Ammon's horn (tissue), 1 donor: ENCODE measurements around the gene NLRP9.

Source experiments
- DNase-seq: peaks from one replicate; pipeline ENCODE4 v3.0.0-alpha.2; 2016; ENCODE audit warnings: low spot score

The NLRP9 gene

DNA sequence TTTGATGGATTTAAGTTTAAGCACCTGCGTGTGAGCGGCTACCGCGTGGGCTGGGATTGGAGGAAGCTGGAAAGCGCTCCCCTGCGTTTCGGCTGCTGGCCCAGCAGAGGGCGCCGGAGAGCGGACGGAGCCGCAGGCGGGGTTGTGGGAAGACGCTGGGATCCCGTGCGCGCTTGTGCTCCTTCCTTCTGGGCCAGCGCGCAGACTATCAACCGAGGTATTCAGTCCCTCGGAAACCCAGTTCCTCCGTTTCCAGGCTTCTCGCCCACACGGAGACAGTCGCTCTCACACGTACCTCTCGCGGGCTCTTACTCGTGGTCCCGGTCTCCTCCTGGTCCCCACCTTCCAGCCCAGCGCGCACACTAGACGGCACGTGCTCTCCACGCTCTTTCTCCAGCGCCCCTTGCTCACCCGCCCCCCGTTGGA, 34.4 kb downstream of the NLRP9 start:
- DNase-seq = peak; percentile 24

DNA sequence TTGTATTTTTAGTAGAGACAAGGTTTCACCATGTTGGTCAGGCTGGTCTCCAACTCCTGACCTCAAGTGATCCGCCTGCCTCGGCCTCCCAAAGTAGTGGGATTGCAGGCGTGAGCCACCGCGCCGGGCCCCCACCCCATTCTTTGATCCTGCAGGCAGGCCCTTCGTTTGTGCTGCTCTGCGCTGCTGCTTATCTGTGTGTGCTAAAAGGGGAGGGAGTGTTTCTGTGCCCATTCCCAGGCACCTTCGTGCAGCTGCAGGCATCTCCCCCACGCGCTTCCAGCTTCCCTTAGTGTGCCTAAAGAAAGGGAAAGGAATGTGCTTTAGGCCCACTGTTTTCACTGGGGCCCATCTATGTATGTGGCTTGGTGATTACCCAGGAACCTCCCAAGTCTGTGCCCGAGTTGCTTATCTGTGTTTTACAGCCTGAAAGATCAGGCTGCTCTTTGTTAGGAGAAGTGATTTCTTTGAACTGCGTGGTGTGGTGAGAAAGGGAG, 36.0 kb downstream of the NLRP9 start:
- no peak for DNase-seq

DNA sequence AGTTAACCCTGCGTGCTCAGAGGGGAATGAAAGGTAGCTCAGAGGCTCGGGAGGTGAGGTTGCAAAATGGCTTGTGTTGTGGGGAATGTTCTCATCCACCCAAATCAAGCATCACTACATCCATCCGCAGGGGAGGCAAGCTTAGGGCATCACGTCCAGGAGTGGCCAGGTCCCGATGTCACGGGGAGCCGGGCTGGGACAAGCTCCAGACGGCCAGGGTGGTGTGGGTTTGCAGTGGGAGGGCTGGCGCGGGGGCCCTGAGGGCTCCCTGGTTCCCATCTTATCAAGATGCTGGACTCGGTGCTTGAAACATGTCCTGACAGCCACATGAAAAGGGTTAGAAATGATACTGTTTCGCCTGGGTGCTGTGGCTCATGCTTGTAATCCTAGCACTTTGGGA, 37.4 kb downstream of the NLRP9 start:
- DNase-seq = no peak

DNA sequence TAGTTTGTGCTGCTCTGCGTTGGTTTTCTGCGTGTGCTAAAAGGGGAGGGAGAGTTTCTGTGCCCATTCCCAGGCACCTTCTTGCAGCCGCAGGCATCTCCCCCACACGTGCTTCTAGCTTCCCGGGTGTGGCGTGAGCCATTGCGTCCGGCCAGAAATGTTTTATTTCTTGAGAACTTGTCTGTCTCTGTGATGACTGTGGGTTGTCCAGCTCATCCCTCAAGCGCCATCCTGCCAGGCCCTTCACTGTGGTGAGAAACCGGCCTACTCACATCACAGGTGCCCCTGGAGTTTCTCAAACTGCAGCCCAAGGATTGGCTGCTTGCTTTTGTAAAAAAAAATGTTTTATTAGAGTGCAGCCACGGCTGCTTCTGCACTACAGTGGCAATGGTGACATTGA, 39.0 kb downstream of the NLRP9 start:
- no peak for DNase-seq

DNA sequence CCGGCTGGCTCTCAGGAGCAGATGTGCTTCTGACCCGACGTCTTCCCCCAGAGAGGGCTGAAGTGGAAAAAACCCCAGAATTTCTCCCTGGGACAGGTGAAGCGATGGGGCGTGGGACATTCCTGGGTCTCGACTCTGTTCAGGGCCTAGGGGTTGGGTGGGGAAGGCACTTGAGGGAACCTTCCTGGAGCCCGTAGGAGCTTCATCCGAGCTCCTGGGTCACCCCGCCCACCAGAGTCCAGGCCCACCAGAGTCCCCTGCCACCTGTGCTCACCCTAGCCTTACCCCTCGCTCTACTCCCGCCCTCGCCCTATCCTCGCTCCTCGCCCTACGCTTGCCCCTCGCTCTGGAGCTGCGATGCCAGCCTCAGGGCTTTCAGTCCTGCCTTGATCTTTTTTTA, 39.9 kb downstream of the NLRP9 start:
- DNase-seq = no peak

GRCh38 chr19:55697698-55698097, 40.5 kb downstream of the NLRP9 start:
- no peak for DNase-seq

GRCh38 chr19:55697069-55697440, 41.1 kb downstream of the NLRP9 start:
- no peak for DNase-seq

DNA sequence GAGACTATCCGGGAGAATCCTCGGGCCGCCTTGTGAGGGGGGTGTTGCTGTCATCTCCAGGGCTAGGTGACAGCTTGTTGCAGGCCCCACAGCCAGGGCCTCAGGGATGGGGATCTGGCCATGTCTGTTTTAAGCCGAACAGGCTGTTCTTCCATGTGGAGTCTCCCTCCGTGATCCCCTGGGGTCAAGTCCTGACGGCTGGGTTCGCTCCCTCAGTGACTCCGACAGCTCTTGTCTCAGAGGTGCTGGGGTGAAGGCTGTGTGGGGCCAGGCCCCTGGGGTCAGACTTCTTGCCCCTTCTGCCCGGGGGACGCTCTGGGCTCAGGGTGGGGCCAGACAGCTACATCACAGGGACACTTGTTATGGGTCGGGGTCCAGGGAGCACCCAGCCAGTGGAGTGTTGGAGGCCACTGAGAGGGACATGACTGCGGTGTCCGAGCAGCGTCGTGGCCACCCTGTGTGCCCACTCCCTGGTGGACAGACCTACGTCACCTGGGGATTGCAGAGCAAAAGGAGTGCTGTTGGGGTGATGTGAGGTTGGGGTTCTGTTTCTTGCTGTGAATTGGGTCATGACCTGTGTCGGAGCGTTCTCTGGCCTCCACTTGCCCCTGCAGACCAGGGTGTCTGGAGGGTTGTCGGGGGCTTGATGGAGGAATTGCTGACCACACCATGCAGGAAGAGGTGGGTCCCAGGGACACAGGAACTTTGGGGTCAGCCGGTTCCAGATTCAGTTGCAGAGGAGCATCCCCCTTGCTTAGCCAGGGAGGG, 41.7 kb downstream of the NLRP9 start:
- DNase-seq = no peak

- no peak for DNase-seq
Observed at GRCh38 chr19:55695511-55696290, 42.5 kb downstream of the NLRP9 start.

DNA sequence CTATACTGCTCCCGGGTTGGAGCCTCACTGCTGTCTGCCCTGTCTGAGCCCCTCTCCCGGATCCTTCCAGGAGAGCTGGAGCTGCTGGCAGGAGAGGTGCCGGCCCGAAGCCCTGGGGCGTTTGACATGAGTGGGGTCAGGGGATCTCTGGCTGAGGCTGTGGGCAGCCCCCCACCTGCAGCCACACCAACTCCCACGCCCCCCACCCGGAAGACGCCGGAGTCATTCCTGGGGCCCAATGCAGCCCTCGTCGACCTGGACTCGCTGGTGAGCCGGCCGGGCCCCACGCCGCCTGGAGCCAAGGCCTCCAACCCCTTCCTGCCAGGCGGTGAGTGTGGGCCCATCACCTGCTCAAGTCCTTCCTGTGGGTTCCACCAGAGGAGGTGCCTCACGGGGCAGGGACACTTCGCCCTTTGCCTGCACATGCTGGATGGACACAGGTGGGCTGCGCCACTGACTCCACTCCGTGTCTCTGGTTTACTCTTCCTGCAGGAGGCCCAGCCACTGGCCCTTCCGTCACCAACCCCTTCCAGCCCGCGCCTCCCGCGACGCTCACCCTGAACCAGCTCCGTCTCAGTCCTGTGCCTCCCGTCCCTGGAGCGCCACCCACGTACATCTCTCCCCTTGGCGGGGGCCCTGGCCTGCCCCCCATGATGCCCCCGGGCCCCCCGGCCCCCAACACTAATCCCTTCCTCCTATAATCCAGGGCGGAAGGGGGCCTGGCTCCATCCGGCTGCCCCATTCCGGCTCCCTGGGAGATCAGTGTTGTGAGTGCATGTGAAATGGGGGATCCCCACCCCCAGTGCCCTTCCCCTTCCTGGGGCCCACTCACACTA, 43.3 kb downstream of the NLRP9 start:
- no peak for DNase-seq

DNA sequence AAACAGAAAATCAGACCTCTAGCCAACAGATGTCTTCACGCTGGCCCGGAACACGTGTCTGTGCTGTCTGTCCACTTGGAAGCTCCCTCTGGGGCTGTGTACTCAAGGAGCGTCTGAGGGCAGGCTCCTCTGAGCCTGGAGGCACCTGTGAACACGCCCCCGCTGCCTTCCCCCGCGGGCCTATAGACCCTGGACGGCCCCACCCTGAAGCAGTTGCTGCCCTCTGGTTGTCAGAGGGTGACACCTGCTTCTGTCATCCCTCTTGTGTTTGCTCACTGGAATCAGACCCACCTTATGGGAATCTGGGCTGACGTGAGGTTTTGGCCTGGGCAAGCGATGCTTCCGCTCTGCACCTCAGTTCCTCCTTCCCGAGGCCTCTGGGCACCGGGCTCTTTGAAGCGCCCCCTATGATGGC, 44.0 kb downstream of the NLRP9 start:
- DNase-seq = no peak

DNA sequence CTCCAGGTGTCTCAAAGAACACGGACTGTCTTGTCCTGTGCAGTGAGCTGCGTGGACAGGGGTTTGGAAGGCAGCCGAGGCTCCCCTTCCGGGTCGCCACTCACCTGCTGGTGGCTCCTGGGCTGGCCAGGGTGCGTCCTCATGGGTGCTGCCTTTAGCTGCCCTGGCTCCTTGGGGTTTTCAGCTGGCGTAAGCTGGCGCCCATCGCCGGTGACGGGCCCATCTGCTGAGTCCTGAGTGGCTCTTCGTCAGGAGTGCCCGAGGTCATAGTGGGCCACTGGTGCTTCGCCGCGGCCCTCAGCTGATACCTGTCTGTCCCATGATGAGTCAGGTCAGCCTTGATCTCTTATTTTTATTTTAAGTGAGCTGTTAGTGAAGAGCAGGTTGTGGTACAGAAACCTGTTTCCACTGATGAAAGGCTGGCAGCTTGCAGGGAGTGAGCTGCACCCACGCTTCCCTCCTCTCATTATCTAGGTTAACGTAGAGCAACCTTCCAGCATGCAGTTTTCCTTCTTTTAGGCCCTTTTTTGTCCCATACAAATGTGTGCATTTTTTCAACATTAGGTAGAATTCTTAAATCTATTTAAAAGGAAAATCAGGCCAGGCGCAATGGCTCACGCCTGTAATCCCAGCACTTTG, 44.7 kb downstream of the NLRP9 start:
- DNase-seq = peak; percentile 54

DNA sequence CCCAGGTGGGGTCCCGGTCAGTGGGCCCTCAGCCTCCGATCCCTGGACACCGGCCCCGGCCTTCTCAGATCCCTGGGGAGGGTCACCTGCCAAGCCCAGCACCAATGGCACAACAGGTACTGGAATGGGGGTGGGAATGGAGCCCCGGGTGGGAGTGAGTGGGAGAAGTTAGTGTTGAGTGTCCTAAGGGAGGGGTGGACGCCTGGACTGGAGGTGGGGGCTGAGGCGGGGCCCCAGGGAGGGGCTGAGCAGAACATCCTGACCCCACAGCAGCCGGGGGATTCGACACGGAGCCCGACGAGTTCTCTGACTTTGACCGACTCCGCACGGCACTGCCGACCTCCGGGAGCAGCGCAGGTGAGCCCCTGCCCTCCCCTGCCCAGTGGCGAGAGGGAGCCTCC, 45.5 kb downstream of the NLRP9 start:
- DNase-seq = no peak

GRCh38 chr19:55691561-55692481, 46.4 kb downstream of the NLRP9 start:
- DNase-seq = no peak

DNA sequence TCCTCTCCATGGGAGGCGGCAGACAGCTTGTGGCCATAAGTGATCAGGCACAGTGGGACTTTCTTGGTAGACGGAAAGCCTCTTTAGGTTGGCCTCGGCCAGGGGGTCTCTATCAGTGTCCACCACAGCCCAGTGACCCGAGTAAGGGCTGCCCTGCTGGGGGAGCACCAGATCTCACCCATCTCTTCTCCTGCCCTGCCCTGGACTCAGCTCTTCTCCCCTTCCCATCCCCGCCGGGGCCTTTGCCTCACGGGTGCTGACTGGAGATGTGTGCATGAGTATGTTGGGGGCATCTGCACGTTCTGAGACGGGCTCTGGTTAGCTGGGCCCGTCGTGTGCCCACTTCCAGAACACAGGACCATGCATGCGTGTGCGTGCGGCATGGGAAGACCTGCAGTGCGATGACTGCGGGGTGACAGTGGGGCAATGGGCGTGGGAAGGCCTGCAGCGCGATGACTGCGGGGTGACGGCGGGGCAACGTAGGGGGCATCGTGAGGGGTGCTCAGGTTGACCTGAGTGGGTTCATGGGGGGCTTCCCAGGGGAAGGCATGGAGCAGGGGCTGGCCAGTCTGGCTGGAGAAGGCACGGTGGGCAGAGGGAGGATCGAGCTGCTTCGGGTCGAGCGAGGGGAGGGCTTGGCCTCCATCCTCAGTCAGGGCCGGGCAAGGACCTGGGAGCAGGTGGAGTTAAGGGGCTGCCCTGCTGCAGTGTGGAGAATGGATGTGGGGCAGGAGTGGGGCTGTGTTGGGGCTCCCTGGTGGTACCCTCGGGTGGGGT, 47.2 kb downstream of the NLRP9 start:
- DNase-seq = no peak

- no peak for DNase-seq
Observed at GRCh38 chr19:55690109-55690768, 48.0 kb downstream of the NLRP9 start.

- DNase-seq = no peak
Observed at GRCh38 chr19:55689411-55690108, 48.6 kb downstream of the NLRP9 start.

DNA sequence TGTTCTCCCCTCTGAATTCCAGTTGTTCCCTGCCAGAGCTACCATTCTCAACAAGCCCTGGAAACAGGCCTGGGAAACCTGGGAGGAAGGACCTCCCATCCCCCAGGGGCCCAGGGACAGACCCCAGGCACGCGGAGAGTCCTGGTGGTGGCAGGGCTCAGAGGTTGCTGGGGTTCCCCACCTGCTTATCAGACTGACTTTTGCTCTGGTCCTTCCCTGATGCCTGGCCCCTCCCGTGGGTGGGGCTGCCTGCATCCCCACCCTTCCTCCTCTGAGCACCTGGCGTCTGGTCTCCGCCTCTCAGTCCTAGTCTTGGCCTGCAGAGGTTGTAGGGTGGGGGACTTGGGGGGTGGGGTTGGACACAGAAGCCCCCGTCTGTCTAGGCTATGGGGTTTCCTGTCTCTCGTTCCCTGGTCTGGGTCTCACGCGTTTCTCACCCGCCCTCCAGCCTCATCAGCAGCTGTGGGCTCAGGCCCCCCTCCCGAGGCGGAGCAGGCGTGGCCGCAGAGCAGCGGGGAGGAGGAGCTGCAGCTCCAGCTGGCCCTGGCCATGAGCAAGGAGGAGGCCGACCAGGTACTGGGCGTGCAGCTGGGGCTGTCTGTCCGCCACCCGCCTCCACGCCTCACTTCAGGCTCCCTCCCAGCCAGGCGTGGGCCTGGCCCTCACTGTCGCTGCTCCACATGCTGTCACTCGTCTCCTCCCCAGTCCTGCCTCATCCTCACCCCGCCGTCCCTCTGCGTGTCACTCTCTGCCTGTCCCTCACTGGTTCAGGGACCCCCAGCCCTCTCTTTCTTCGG, 49.6 kb downstream of the NLRP9 start:
- DNase-seq = no peak
